Ishikawa (cell line): ENCODE measurements around the gene MAST2.

Experiments
- EGR1 ChIP-seq: IDR thresholded peaks from 2 replicates; pipeline ENCODE4 v1.6.1; 2012
- EP300 ChIP-seq: IDR thresholded peaks from 2 replicates; pipeline ENCODE4 v1.6.1; 2012; ENCODE audit warnings: borderline replicate concordance
- FOXM1 ChIP-seq: IDR thresholded peaks from 2 replicates; pipeline ENCODE4 v1.6.1; 2012; ENCODE audit warnings: low read depth, borderline replicate concordance
- MAX ChIP-seq: IDR thresholded peaks from 2 replicates; pipeline ENCODE4 v1.6.1; 2012
- NFIC ChIP-seq: IDR thresholded peaks from 2 replicates; pipeline ENCODE4 v1.6.1; 2012
- REST ChIP-seq: IDR thresholded peaks from 2 replicates; pipeline ENCODE4 v1.6.1; 2012; ENCODE audit warnings: low read depth, mild to moderate bottlenecking
- TAF1 ChIP-seq: IDR thresholded peaks from 2 replicates; pipeline ENCODE4 v1.6.1; 2012; ENCODE audit warnings: low read depth, mild to moderate bottlenecking

GRCh38 chr1:46027788-46028573 is 224.6 kb downstream of the MAST2 start:
- TF ChIP-seq NFIC (no peak), EGR1 (no peak), EP300 (no peak), FOXM1 (no peak), REST (no peak), MAX (no peak), TAF1 (no peak)
